Measurements from ENCODE around the gene CD81. TPM values are rescaled to one million over a fixed set of nuclear protein-coding genes. Genes with fewer than 3 reads are reported as not detected.

CD81 gene
- total and polyA plus RNA-seq, 2 experiments from 2014 or later, result 88.6 to 290 TPM

DNA sequence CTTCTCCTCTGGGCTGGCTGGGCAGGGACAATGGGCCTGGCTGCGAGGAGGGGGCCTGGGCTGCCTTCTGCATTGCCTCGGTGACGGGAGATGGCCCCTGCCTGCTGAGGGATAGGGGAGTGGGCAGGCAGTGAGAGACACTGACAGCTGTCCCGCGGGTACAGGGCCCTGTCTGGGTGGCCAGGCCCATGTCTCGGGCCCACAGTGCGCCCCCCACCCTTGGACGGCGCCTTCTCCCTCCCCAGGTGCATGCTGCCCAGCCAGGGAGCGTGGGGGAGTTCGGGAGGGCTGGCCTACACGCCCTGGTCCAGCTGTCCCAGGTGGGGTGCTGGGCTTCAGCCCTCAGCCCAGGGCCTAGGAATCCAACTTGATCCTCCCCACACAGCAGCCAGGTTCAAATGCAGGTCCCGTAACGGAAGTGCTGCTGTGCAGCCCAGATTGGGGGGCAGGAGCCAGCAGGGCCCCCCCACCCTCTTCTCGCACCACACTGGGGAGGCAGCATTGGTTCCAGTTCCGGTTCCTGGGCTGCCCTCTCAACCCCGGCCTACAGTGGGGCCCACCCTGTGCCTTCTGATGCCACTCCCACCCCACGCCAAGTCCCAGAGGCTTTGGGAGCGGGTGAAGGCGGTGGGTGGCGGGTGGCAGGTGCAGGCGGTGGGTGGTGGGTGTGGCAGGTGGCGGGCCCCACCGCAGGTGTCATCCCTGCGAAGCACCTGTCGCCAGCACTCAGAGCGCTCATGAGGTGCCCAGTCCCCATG lies 16.2 kb downstream of the CD81 start:
- no peaks in the 10 kb centered on the region for H3K27me3 ChIP-seq (ENCODE audit: insufficient read depth)
- no peak overlapping the region for H3K4me3 ChIP-seq
- Mint-ChIP-seq H3K27me3 (ENCODE audit: insufficient read depth, low read depth, poor library complexity) (peaks cover 10% of the 10 kb centered on the region), H3K4me3 (no peak overlapping the region), H3K27ac (no peak overlapping the region), H3K36me3 (ENCODE audit: low read depth) (peaks cover 10% of the 10 kb centered on the region; the same call in 2 of the 3 replicates), H3K9me3 (no peaks in the 10 kb centered on the region), H3K4me1 (peaks cover 17% of the 10 kb centered on the region)
- no peaks in the 10 kb centered on the region for H3F3A ChIP-seq (replicated peaks; ENCODE audit: low read depth)
- H2AFZ ChIP-seq, result no peak overlapping the region
- no peaks in the 10 kb centered on the region for H3K9me2 ChIP-seq (ENCODE audit: insufficient read depth)
- no peaks in the 10 kb centered on the region; the same call in 1 of the 2 replicates for H3K4me1 ChIP-seq (ENCODE audit: insufficient read depth)
- peaks cover 20% of the 10 kb centered on the region for H3K79me2 ChIP-seq (replicated peaks; ENCODE audit: insufficient read depth)
- no peak for TF ChIP-seq ZNF331 (CRISPR knock-in tag; IDR thresholded peaks at IDR 0.05; ENCODE audit: low read depth)
- no peak for TF ChIP-seq CREB1 (CRISPR knock-in tag; IDR thresholded peaks at IDR 0.05; ENCODE audit: low read depth)
- no peak for TF ChIP-seq ZNF114 (CRISPR knock-in tag; IDR thresholded peaks at IDR 0.05)
- TF ChIP-seq, protein P1, sequence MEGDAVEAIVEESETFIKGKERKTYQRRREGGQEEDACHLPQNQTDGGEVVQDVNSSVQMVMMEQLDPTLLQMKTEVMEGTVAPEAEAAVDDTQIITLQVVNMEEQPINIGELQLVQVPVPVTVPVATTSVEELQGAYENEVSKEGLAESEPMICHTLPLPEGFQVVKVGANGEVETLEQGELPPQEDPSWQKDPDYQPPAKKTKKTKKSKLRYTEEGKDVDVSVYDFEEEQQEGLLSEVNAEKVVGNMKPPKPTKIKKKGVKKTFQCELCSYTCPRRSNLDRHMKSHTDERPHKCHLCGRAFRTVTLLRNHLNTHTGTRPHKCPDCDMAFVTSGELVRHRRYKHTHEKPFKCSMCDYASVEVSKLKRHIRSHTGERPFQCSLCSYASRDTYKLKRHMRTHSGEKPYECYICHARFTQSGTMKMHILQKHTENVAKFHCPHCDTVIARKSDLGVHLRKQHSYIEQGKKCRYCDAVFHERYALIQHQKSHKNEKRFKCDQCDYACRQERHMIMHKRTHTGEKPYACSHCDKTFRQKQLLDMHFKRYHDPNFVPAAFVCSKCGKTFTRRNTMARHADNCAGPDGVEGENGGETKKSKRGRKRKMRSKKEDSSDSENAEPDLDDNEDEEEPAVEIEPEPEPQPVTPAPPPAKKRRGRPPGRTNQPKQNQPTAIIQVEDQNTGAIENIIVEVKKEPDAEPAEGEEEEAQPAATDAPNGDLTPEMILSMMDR (conservative IDR thresholded peaks at IDR 0.05; ENCODE audit: low read depth in 2 of 2), result no peak
- TF ChIP-seq STAT1 (IDR thresholded peaks at IDR 0.05; ENCODE audit: unreplicated experiment), result no peak
- TF ChIP-seq, protein P2, sequence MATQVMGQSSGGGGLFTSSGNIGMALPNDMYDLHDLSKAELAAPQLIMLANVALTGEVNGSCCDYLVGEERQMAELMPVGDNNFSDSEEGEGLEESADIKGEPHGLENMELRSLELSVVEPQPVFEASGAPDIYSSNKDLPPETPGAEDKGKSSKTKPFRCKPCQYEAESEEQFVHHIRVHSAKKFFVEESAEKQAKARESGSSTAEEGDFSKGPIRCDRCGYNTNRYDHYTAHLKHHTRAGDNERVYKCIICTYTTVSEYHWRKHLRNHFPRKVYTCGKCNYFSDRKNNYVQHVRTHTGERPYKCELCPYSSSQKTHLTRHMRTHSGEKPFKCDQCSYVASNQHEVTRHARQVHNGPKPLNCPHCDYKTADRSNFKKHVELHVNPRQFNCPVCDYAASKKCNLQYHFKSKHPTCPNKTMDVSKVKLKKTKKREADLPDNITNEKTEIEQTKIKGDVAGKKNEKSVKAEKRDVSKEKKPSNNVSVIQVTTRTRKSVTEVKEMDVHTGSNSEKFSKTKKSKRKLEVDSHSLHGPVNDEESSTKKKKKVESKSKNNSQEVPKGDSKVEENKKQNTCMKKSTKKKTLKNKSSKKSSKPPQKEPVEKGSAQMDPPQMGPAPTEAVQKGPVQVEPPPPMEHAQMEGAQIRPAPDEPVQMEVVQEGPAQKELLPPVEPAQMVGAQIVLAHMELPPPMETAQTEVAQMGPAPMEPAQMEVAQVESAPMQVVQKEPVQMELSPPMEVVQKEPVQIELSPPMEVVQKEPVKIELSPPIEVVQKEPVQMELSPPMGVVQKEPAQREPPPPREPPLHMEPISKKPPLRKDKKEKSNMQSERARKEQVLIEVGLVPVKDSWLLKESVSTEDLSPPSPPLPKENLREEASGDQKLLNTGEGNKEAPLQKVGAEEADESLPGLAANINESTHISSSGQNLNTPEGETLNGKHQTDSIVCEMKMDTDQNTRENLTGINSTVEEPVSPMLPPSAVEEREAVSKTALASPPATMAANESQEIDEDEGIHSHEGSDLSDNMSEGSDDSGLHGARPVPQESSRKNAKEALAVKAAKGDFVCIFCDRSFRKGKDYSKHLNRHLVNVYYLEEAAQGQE (IDR thresholded peaks at IDR 0.05; ENCODE audit: unreplicated experiment), result no peak
- no peak for TF ChIP-seq JUNB (IDR thresholded peaks at IDR 0.05; ENCODE audit: unreplicated experiment)
- no peak for TF ChIP-seq EZH2phosphoT487 (IDR thresholded peaks at IDR 0.05; ENCODE audit: unreplicated experiment)
- no peak for TF ChIP-seq EZH2 (IDR thresholded peaks at IDR 0.05; ENCODE audit: low read depth, unreplicated experiment)
- TF ChIP-seq, protein P3, sequence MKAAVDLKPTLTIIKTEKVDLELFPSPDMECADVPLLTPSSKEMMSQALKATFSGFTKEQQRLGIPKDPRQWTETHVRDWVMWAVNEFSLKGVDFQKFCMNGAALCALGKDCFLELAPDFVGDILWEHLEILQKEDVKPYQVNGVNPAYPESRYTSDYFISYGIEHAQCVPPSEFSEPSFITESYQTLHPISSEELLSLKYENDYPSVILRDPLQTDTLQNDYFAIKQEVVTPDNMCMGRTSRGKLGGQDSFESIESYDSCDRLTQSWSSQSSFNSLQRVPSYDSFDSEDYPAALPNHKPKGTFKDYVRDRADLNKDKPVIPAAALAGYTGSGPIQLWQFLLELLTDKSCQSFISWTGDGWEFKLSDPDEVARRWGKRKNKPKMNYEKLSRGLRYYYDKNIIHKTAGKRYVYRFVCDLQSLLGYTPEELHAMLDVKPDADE (IDR thresholded peaks at IDR 0.05), result no peak
- TF ChIP-seq, protein P4, sequence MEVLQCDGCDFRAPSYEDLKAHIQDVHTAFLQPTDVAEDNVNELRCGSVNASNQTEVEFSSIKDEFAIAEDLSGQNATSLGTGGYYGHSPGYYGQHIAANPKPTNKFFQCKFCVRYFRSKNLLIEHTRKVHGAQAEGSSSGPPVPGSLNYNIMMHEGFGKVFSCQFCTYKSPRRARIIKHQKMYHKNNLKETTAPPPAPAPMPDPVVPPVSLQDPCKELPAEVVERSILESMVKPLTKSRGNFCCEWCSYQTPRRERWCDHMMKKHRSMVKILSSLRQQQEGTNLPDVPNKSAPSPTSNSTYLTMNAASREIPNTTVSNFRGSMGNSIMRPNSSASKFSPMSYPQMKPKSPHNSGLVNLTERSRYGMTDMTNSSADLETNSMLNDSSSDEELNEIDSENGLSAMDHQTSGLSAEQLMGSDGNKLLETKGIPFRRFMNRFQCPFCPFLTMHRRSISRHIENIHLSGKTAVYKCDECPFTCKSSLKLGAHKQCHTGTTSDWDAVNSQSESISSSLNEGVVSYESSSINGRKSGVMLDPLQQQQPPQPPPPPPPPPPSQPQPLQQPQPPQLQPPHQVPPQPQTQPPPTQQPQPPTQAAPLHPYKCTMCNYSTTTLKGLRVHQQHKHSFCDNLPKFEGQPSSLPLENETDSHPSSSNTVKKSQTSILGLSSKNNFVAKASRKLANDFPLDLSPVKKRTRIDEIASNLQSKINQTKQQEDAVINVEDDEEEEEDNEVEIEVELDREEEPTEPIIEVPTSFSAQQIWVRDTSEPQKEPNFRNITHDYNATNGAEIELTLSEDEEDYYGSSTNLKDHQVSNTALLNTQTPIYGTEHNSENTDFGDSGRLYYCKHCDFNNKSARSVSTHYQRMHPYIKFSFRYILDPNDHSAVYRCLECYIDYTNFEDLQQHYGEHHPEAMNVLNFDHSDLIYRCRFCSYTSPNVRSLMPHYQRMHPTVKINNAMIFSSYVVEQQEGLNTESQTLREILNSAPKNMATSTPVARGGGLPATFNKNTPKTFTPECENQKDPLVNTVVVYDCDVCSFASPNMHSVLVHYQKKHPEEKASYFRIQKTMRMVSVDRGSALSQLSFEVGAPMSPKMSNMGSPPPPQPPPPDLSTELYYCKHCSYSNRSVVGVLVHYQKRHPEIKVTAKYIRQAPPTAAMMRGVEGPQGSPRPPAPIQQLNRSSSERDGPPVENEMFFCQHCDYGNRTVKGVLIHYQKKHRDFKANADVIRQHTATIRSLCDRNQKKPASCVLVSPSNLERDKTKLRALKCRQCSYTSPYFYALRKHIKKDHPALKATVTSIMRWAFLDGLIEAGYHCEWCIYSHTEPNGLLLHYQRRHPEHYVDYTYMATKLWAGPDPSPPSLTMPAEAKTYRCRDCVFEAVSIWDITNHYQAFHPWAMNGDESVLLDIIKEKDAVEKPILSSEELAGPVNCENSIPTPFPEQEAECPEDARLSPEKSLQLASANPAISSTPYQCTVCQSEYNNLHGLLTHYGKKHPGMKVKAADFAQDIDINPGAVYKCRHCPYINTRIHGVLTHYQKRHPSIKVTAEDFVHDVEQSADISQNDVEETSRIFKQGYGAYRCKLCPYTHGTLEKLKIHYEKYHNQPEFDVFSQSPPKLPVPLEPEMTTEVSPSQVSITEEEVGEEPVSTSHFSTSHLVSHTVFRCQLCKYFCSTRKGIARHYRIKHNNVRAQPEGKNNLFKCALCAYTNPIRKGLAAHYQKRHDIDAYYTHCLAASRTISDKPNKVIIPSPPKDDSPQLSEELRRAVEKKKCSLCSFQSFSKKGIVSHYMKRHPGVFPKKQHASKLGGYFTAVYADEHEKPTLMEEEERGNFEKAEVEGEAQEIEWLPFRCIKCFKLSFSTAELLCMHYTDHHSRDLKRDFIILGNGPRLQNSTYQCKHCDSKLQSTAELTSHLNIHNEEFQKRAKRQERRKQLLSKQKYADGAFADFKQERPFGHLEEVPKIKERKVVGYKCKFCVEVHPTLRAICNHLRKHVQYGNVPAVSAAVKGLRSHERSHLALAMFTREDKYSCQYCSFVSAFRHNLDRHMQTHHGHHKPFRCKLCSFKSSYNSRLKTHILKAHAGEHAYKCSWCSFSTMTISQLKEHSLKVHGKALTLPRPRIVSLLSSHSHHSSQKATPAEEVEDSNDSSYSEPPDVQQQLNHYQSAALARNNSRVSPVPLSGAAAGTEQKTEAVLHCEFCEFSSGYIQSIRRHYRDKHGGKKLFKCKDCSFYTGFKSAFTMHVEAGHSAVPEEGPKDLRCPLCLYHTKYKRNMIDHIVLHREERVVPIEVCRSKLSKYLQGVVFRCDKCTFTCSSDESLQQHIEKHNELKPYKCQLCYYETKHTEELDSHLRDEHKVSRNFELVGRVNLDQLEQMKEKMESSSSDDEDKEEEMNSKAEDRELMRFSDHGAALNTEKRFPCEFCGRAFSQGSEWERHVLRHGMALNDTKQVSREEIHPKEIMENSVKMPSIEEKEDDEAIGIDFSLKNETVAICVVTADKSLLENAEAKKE (CRISPR knock-in tag; IDR thresholded peaks at IDR 0.05), result no peak
- TF ChIP-seq NANOG (IDR thresholded peaks at IDR 0.05; ENCODE audit: borderline replicate concordance), result no peak
- no peak for TF ChIP-seq POLR2AphosphoS5 (IDR thresholded peaks at IDR 0.05; ENCODE audit: low read depth)
- no peak for DNase-seq (ENCODE audit: low spot score)
- H3K4me2 ChIP-seq, result no peak overlapping the region
- H4K20me1 ChIP-seq (replicated peaks; ENCODE audit: insufficient read depth), result peaks cover 6% of the 10 kb centered on the region
- ATAC-seq, result no peak
- no peak overlapping the region for H3K27ac ChIP-seq (ENCODE audit: low read depth)
- H3K36me3 ChIP-seq (ENCODE audit: insufficient read depth), result no peaks in the 10 kb centered on the region; the same call in 1 of the 2 replicates
